ENCODE data around the gene CFAP90. TPM values are rescaled to one million over a fixed set of nuclear protein-coding genes. Genes with fewer than 3 reads are reported as not detected.

CFAP90 gene
- total and polyA plus RNA-seq, 2 of the 8 experiments (the other 6 are each of a cell fraction or from before 2014, with no cell fraction given) = 0.39 to 0.92 TPM

- H2BK120ac ChIP-seq (replicated peaks; ENCODE audit: low read depth, low read length) = no peak overlapping the region
- DNase-seq (ENCODE audit: low read depth in 1 of 2, low spot score in 2 of 2) (no peak), FAIRE-seq (no peak)
- no peak overlapping the region for H3K4me3 ChIP-seq (ENCODE audit: extremely low read depth in 1 of 4, insufficient read depth in 2 of 4, low read depth in 3 of 4, low read length in 4 of 4)
- H3K9ac ChIP-seq (replicated peaks in 1 of 4; ENCODE audit: extremely low read depth in 1 of 4, low read depth in 3 of 4, low read length in 3 of 4) = no peak overlapping the region
- H3K4me2 ChIP-seq (ENCODE audit: insufficient read depth in 1 of 2, low read depth in 2 of 2, low read length in 2 of 2) = no peak overlapping the region
- H3K79me2 ChIP-seq (ENCODE audit: control insufficient read depth in 1 of 2, insufficient read depth in 2 of 2, low read length in 2 of 2) = no peaks in the 10 kb centered on the region
- H3K9me3 ChIP-seq (ENCODE audit: insufficient read depth in 2 of 2, low read depth in 1 of 2, low read length in 1 of 2) = no peaks in the 10 kb centered on the region
- H3K14ac ChIP-seq (ENCODE audit: insufficient read length) = no peak overlapping the region
- no peak overlapping the region for H4K91ac ChIP-seq (replicated peaks; ENCODE audit: insufficient read length, low read length)
- no peak overlapping the region for H3K4ac ChIP-seq (replicated peaks; ENCODE audit: insufficient read length, low read depth, low read length)
- peaks cover 0 to 3% of the 10 kb centered on the region in 2 experiments for H4K20me1 ChIP-seq (replicated peaks in 1 of 2; ENCODE audit: control insufficient read depth in 1 of 2, insufficient read depth in 2 of 2, low read length in 2 of 2)
- H3K36me3 ChIP-seq (ENCODE audit: control insufficient read depth in 2 of 4, insufficient read depth in 4 of 4, low read length in 3 of 4) = peaks cover 5 to 73% (median 50%) of the 10 kb centered on the region in 4 experiments
- no peaks in the 10 kb centered on the region for H3K79me1 ChIP-seq (ENCODE audit: low read depth, low read length)
- no peak overlapping the region for H4K8ac ChIP-seq (ENCODE audit: extremely low read depth, insufficient read depth, low read length)
- ChIA-PET POLR2A (ENCODE audit: partially characterized antibody) (no interaction called here), CTCF (ENCODE audit: partially characterized antibody) (no interaction called here)
- H2AFZ ChIP-seq (ENCODE audit: low read length) = no peak overlapping the region
- no peak overlapping the region for H2BK5ac ChIP-seq (ENCODE audit: low read depth, low read length)
- no peak overlapping the region for H3K18ac ChIP-seq (ENCODE audit: extremely low read depth, low read length)
- H2BK20ac ChIP-seq (ENCODE audit: low read length) = no peak overlapping the region
- H3K4me1 ChIP-seq (replicated peaks in 1 of 4; ENCODE audit: control insufficient read depth in 3 of 4, insufficient read depth in 4 of 4, low read length in 3 of 4) = no peaks in the 10 kb centered on the region
- H3K27me3 ChIP-seq (replicated peaks in 1 of 4; ENCODE audit: control insufficient read depth in 3 of 4, extremely low read depth in 1 of 4, insufficient read depth in 3 of 4, low read length in 3 of 4) = no peaks in the 10 kb centered on the region
- no peak overlapping the region for H2AK5ac ChIP-seq (ENCODE audit: low read depth, low read length)
- no peak overlapping the region for H2BK12ac ChIP-seq (ENCODE audit: low read depth, low read length)
- no peak overlapping the region for H2BK15ac ChIP-seq (ENCODE audit: low read length)
- no peaks in the 10 kb centered on the region for H3K23me2 ChIP-seq (ENCODE audit: low read depth, low read length)
- no peak overlapping the region for H3K23ac ChIP-seq (ENCODE audit: insufficient read length)
- H3K27ac ChIP-seq (ENCODE audit: low read depth, low read length) = no peak overlapping the region
- H4K5ac ChIP-seq (ENCODE audit: insufficient read length, low read depth, low read length) = no peak overlapping the region
- H3K56ac ChIP-seq (replicated peaks; ENCODE audit: insufficient read length, low read depth, low read length) = no peak overlapping the region
- 89% methylated on average over 2 of the region's 2 CpGs; no CpG with 5 or more reads in 1 of the 2 experiments for WGBS, 2 experiments (ENCODE audit: extremely low coverage in 1 of 2, insufficient coverage in 1 of 2, insufficient read length in 1 of 2, insufficient replicate concordance in 2 of 2, low coverage in 1 of 2, low lambda C conversion rate in 2 of 2, missing lambda C conversion rate in 1 of 2)
- TF ChIP-seq TEAD4 (IDR thresholded peaks at IDR 0.05; ENCODE audit: low read depth, low read length) = no peak
- no peak for TF ChIP-seq TAF1 (IDR thresholded peaks at IDR 0.05; ENCODE audit: low read depth, low read length)
- no peak for TF ChIP-seq NANOG (IDR thresholded peaks at IDR 0.05; ENCODE audit: insufficient read depth, low read depth, low read length, poor library complexity, severe bottlenecking)
- no peak for TF ChIP-seq SUZ12 (IDR thresholded peaks at IDR 0.05; ENCODE audit: low read length)
- TF ChIP-seq CBX5 (IDR thresholded peaks at IDR 0.05; ENCODE audit: low read depth, low read length) = no peak
- no peak for TF ChIP-seq SP1 (IDR thresholded peaks at IDR 0.05; ENCODE audit: low read depth, low read length)
- TF ChIP-seq YY1 (IDR thresholded peaks at IDR 0.05; ENCODE audit: low read depth, low read length) = no peak
- TF ChIP-seq BACH1 (IDR thresholded peaks at IDR 0.05; ENCODE audit: low read length) = no peak
- no peak for TF ChIP-seq GTF2F1 (IDR thresholded peaks at IDR 0.05; ENCODE audit: borderline replicate concordance, low read depth, low read length)
- no peak for TF ChIP-seq RNF2 (IDR thresholded peaks at IDR 0.05; ENCODE audit: borderline replicate concordance, low read depth, low read length, missing control alignments, poor library complexity, severe bottlenecking)
- no peak for TF ChIP-seq EZH2 (IDR thresholded peaks at IDR 0.05; ENCODE audit: low read depth, low read length, severe bottlenecking)
- no peak for TF ChIP-seq BRCA1 (IDR thresholded peaks at IDR 0.05; ENCODE audit: low read depth, low read length)
- TF ChIP-seq TAF7 (optimal IDR thresholded peaks at IDR 0.05; ENCODE audit: borderline replicate concordance, low read depth, low read length) = no peak
- TF ChIP-seq FOSL1 (IDR thresholded peaks at IDR 0.05; ENCODE audit: insufficient read depth, low read depth, low read length) = no peak
- no peak for TF ChIP-seq PHF8 (conservative IDR thresholded peaks at IDR 0.05; ENCODE audit: low read depth, low read length)
Observed at GRCh38 chr5:7894860-7895259, 43.9 kb upstream of the CFAP90 start.
